ENCODE measurements around the gene C19orf38.
A peak's percentile ranks its signal among the peaks of the same experiment; 100 is the strongest.

Gene C19orf38

GRCh38 chr19:10863107-10863717, 15.0 kb downstream of the C19orf38 start:
- Histone ChIP-seq H3K4me2 (ENCODE audit: insufficient read depth, low read length) (no peak overlapping the region), H3K27ac (ENCODE audit: low read length) (no peak overlapping the region), H3K4me1 (ENCODE audit: insufficient read depth, low read length) (peaks cover 10% of the 10 kb centered on the region), H3K36me3 (ENCODE audit: insufficient read depth, low read length) (no peaks in the 10 kb centered on the region), H2AFZ (ENCODE audit: low read depth, low read length) (peak overlapping the region; percentile 87), H3K9ac (ENCODE audit: low read depth, low read length) (no peak overlapping the region), H3K4me3 (ENCODE audit: low read depth in 1 of 2, low read length in 2 of 2) (no peak overlapping the region), H3K9me3 (ENCODE audit: insufficient read depth, low read length, severe bottlenecking) (no peaks in the 10 kb centered on the region), H3K79me2 (ENCODE audit: insufficient read depth, low read length) (no peaks in the 10 kb centered on the region), H4K20me1 (ENCODE audit: insufficient read depth, low read length) (no peaks in the 10 kb centered on the region), H3K27me3 (ENCODE audit: insufficient read depth, low read length, poor library complexity) (no peaks in the 10 kb centered on the region)
- ATAC-seq (ENCODE audit: insufficient read depth, low read depth) (no peak), DNase-seq (no peak)
- TF ChIP-seq CTCF (IDR thresholded peaks at IDR 0.05; ENCODE audit: borderline replicate concordance, extremely low read depth, low read length, poor library complexity, severe bottlenecking) = no peak
- TF ChIP-seq EZH2 (IDR thresholded peaks at IDR 0.05; ENCODE audit: borderline replicate concordance, low read depth, low read length, severe bottlenecking) = no peak

GRCh38 chr19:10864538-10864899, 16.3 kb downstream of the C19orf38 start:
- H3K79me2 ChIP-seq (ENCODE audit: insufficient read depth, low read length) = no peaks in the 10 kb centered on the region
- H3K4me3 ChIP-seq (ENCODE audit: low read depth in 1 of 2, low read length in 2 of 2) = no peak overlapping the region; a peak in 1 of 4 replicates
- TF ChIP-seq CTCF (IDR thresholded peaks at IDR 0.05; ENCODE audit: borderline replicate concordance, extremely low read depth, low read length, poor library complexity, severe bottlenecking) (peak; percentile 94), EZH2 (IDR thresholded peaks at IDR 0.05; ENCODE audit: borderline replicate concordance, low read depth, low read length, severe bottlenecking) (no peak)
- DNase-seq (peak; percentile 88), ATAC-seq (ENCODE audit: insufficient read depth, low read depth) (peak; percentile 99)
- H3K27me3 ChIP-seq (ENCODE audit: insufficient read depth, low read length, poor library complexity) = no peaks in the 10 kb centered on the region
- peak overlapping the region; percentile 87 for H2AFZ ChIP-seq (ENCODE audit: low read depth, low read length)
- H3K9ac ChIP-seq (ENCODE audit: low read depth, low read length) = peak overlapping the region; percentile 18
- H3K4me2 ChIP-seq (ENCODE audit: insufficient read depth, low read length) = peak overlapping the region; percentile 52
- H3K27ac ChIP-seq (ENCODE audit: low read length) = peak overlapping the region; percentile 12; the same call in 1 of the 2 replicates
- H3K4me1 ChIP-seq (ENCODE audit: insufficient read depth, low read length) = peaks cover 10% of the 10 kb centered on the region
- H4K20me1 ChIP-seq (ENCODE audit: insufficient read depth, low read length) = no peaks in the 10 kb centered on the region
- no peaks in the 10 kb centered on the region for H3K36me3 ChIP-seq (ENCODE audit: insufficient read depth, low read length)
- no peaks in the 10 kb centered on the region for H3K9me3 ChIP-seq (ENCODE audit: insufficient read depth, low read length, severe bottlenecking)

GRCh38 chr19:10866495-10866894, 18.3 kb downstream of the C19orf38 start:
- Histone ChIP-seq H3K4me2 (ENCODE audit: insufficient read depth, low read length) (no peak overlapping the region), H3K79me2 (ENCODE audit: insufficient read depth, low read length) (no peaks in the 10 kb centered on the region), H2AFZ (ENCODE audit: low read depth, low read length) (no peak overlapping the region), H3K4me3 (ENCODE audit: low read depth in 1 of 2, low read length in 2 of 2) (no peak overlapping the region), H3K27me3 (ENCODE audit: insufficient read depth, low read length, poor library complexity) (no peaks in the 10 kb centered on the region), H3K27ac (ENCODE audit: low read length) (no peak overlapping the region), H3K36me3 (ENCODE audit: insufficient read depth, low read length) (no peaks in the 10 kb centered on the region), H3K9me3 (ENCODE audit: insufficient read depth, low read length, severe bottlenecking) (no peaks in the 10 kb centered on the region), H3K4me1 (ENCODE audit: insufficient read depth, low read length) (peaks cover 15% of the 10 kb centered on the region), H3K9ac (ENCODE audit: low read depth, low read length) (no peak overlapping the region), H4K20me1 (ENCODE audit: insufficient read depth, low read length) (no peaks in the 10 kb centered on the region)
- ATAC-seq (ENCODE audit: insufficient read depth, low read depth) = no peak
- TF ChIP-seq EZH2 (IDR thresholded peaks at IDR 0.05; ENCODE audit: borderline replicate concordance, low read depth, low read length, severe bottlenecking) = no peak
- TF ChIP-seq CTCF (IDR thresholded peaks at IDR 0.05; ENCODE audit: borderline replicate concordance, extremely low read depth, low read length, poor library complexity, severe bottlenecking) = no peak
- DNase-seq = no peak
